ENCODE measurements around the gene AGPAT3. TPM values are rescaled to one million over a fixed set of nuclear protein-coding genes. Genes with fewer than 3 reads are reported as not detected.

Gene AGPAT3
- total and polyA plus RNA-seq, 10 of the 15 experiments (the other 5 are each of a cell fraction or from before 2014, with no cell fraction given) = 1.2 to 110 (median 30.8) TPM

DNA sequence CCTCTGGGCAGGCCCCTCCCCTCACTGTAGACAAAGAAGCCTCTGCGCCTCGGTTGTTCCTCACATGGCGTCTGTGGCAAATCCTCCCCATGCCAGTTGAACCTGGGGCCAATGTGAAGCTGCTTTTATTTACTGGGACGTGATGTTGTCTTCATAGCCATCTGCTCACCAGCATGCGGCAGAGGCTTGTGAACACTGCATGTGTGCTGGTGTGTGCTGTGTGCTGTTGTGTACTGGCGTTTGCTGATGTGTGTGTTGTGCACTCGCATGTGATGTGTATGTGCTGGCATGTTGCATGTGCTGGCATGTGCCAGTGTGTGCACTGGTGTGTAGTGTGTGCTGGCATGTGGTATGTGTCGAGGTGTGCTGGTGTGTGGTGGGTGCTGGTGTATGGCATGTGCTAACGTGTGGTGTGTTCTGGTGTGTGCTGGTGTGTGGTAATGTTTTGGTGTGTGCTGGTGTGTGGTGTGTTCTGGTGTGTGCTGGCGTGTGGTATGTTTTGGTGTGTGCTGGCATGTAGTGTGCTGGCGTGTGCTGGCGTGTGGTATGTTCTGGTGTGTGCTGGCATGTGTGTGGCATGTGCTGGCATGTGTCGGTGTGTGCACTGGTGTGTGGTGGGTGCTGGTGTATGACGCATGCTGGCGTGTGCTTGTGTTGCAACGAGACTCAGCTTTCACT lies 109.9 kb downstream of the AGPAT3 start:
- RAD21 ChIA-PET (ENCODE audit: unreplicated experiment) = interaction anchor here (0.7 kb wide), 2 partner anchors 53 to 106 kb away, joined by 3 to 5 read pairs; no protein-coding TSS in a partner anchor
- peaks cover 6% of the 10 kb centered on the region for H3K4me1 ChIP-seq (ENCODE audit: control insufficient read depth, insufficient read depth, low read length)
- H3K4me3 ChIP-seq = no peak overlapping the region
- peak overlapping the region; percentile 41; the same call in 1 of the 2 replicates for H3K4me2 ChIP-seq (ENCODE audit: control insufficient read depth, insufficient read depth)
- H3K9ac ChIP-seq (ENCODE audit: control insufficient read depth, insufficient read depth, low read length) = no peak overlapping the region
- no peak for FAIRE-seq
- WGBS (ENCODE audit: insufficient coverage, insufficient replicate concordance, low lambda C conversion rate, missing lambda C conversion rate) = 78% methylated on average over 16 of the region's 16 CpGs
- H3K9me3 ChIP-seq (replicated peaks; ENCODE audit: control insufficient read depth, insufficient read depth, low read length) = no peaks in the 10 kb centered on the region
- no peak overlapping the region for H2AFZ ChIP-seq (ENCODE audit: control insufficient read depth, low read depth, low read length)
- SMC1A ChIA-PET (ENCODE audit: uncharacterized antibody, unreplicated experiment) = interaction anchor here (0.7 to 1.1 kb wide), 4 partner anchors 9 to 165 kb away, joined by 3 to 16 read pairs (median 4); no protein-coding TSS in a partner anchor
- CTCF ChIA-PET = interaction anchor here (0.6 to 2.3 kb wide), 16 partner anchors 10 to 201 kb away, joined by 3 to 19 read pairs (median 4); no protein-coding TSS in a partner anchor
- peak; percentile 51 for ATAC-seq
- no peaks in the 10 kb centered on the region; the same call in none of the 2 replicates for H3K79me2 ChIP-seq (ENCODE audit: control insufficient read depth, insufficient read depth, low read length)
- no TSS peak for BruUV-seq (replicated peaks)
- H4K20me1 ChIP-seq (ENCODE audit: control insufficient read depth, insufficient read depth) = no peaks in the 10 kb centered on the region
- in situ Hi-C loops (cut with MboI) (loop anchor here (5.0 kb wide), 1 partner anchor 168 kb away; no protein-coding TSS in a partner anchor), intact Hi-C loops (cut with micrococcal nuclease; ENCODE audit: unreplicated experiment) (loop anchor here (1.0 kb wide), 1 partner anchor 164 kb away; no protein-coding TSS in a partner anchor)
- H3K27me3 ChIP-seq (replicated peaks in 1 of 2; ENCODE audit: control insufficient read depth in 2 of 2, insufficient read depth in 2 of 2, low read length in 1 of 2) = no peaks in the 10 kb centered on the region
- POLR2A ChIA-PET = no interaction called here
- no peak overlapping the region for H3K27ac ChIP-seq (ENCODE audit: control insufficient read depth, insufficient read depth)
- 0 out of 2 replicates have a peak, but pooled peaks have one; percentile 46 for TF ChIP-seq NBN (IDR thresholded peaks at IDR 0.05)
- 0 out of 2 replicates have a peak, but pooled peaks have one; percentile 26 for TF ChIP-seq MTA2 (IDR thresholded peaks at IDR 0.05; ENCODE audit: low read depth)
- TF ChIP-seq BCL3 (IDR thresholded peaks at IDR 0.05; ENCODE audit: borderline replicate concordance, insufficient read depth, low read depth, low read length, poor library complexity, severe bottlenecking) = peak; percentile 22
- TF ChIP-seq MLLT1 (IDR thresholded peaks at IDR 0.05) = peak; percentile 69; the same call in 1 of the 2 replicates
- TF ChIP-seq USF1 (IDR thresholded peaks at IDR 0.05; ENCODE audit: borderline replicate concordance, extremely low read length, insufficient read depth, low read depth, low read length) = no peak
- TF ChIP-seq HDGF (IDR thresholded peaks at IDR 0.05) = peak; percentile 99
- TF ChIP-seq BRCA1 (IDR thresholded peaks at IDR 0.05; ENCODE audit: low read depth, low read length) = no peak
- TF ChIP-seq POLR2AphosphoS5 (IDR thresholded peaks at IDR 0.05; ENCODE audit: low read length) = peak; percentile 45; the same call in 1 of the 2 replicates
- peak; percentile 54; the same call in 1 of the 2 replicates for TF ChIP-seq POLR2A (IDR thresholded peaks at IDR 0.05; ENCODE audit: low read depth, low read length)
- TF ChIP-seq PAX8 (IDR thresholded peaks at IDR 0.05) = no peak
- H3K36me3 ChIP-seq (ENCODE audit: control insufficient read depth in 2 of 2, insufficient read depth in 2 of 2, low read length in 1 of 2) = peaks cover 17 to 25% of the 10 kb centered on the region in 2 experiments; a peak in 3 of 4 replicates
- DNase-seq (ENCODE audit: low read depth, low spot score) = no peak
